Measurements from ENCODE around the gene C1orf21. TPM values are rescaled to one million over a fixed set of nuclear protein-coding genes. Genes with fewer than 3 reads are reported as not detected.

C1orf21 gene
- total RNA-seq, 4 donors from 2014 or later, result 36.3 to 115 (median 79.4) TPM

- H3K4me1 ChIP-seq, result no peaks in the 10 kb centered on the region
- H3K27me3 ChIP-seq, result no peaks in the 10 kb centered on the region
- DNase-seq, result no peak
- H3K9me3 ChIP-seq, result no peaks in the 10 kb centered on the region
- H3K4me3 ChIP-seq, result no peak overlapping the region
- H3K36me3 ChIP-seq, result no peaks in the 10 kb centered on the region
- H3K27ac ChIP-seq, result no peak overlapping the region
- TF ChIP-seq POLR2A (IDR thresholded peaks at IDR 0.05) (no peak), CTCF (IDR thresholded peaks at IDR 0.05) (no peak)
Measured at GRCh38 chr1:184635347-184635979, 248.6 kb downstream of the C1orf21 start.

GRCh38 chr1:184635980-184636431 lies 249.2 kb downstream of the C1orf21 start:
- no peaks in the 10 kb centered on the region for H3K9me3 ChIP-seq
- TF ChIP-seq CTCF (IDR thresholded peaks at IDR 0.05) (no peak), POLR2A (IDR thresholded peaks at IDR 0.05) (no peak)
- DNase-seq, result no peak
- no peaks in the 10 kb centered on the region for H3K36me3 ChIP-seq
- H3K4me3 ChIP-seq, result no peak overlapping the region
- H3K27ac ChIP-seq, result no peak overlapping the region
- no peaks in the 10 kb centered on the region for H3K4me1 ChIP-seq
- no peaks in the 10 kb centered on the region for H3K27me3 ChIP-seq

GRCh38 chr1:184637664-184638240 lies 250.9 kb downstream of the C1orf21 start:
- Histone ChIP-seq H3K4me1 (no peaks in the 10 kb centered on the region), H3K4me3 (no peak overlapping the region), H3K9me3 (no peaks in the 10 kb centered on the region), H3K36me3 (no peaks in the 10 kb centered on the region), H3K27me3 (no peaks in the 10 kb centered on the region), H3K27ac (no peak overlapping the region)
- DNase-seq, result no peak
- TF ChIP-seq POLR2A (IDR thresholded peaks at IDR 0.05), result no peak

- Histone ChIP-seq H3K9me3 (no peaks in the 10 kb centered on the region), H3K36me3 (no peaks in the 10 kb centered on the region), H3K4me3 (no peak overlapping the region), H3K27me3 (no peaks in the 10 kb centered on the region), H3K27ac (no peak overlapping the region), H3K4me1 (no peaks in the 10 kb centered on the region)
- TF ChIP-seq CTCF (IDR thresholded peaks at IDR 0.05), result no peak
- no peak for TF ChIP-seq POLR2A (IDR thresholded peaks at IDR 0.05)
- DNase-seq, result no peak
Measured at GRCh38 chr1:184639205-184639604, 252.4 kb downstream of the C1orf21 start.

- TF ChIP-seq POLR2A (IDR thresholded peaks at IDR 0.05), result no peak
- no peak for TF ChIP-seq CTCF (IDR thresholded peaks at IDR 0.05)
- H3K36me3 ChIP-seq, result no peaks in the 10 kb centered on the region
- no peak overlapping the region for H3K27ac ChIP-seq
- H3K4me1 ChIP-seq, result no peaks in the 10 kb centered on the region
- H3K9me3 ChIP-seq, result no peaks in the 10 kb centered on the region
- no peak for DNase-seq
- H3K27me3 ChIP-seq, result no peaks in the 10 kb centered on the region
- no peak overlapping the region for H3K4me3 ChIP-seq
Measured at GRCh38 chr1:184640505-184640904, 253.7 kb downstream of the C1orf21 start.

- Histone ChIP-seq H3K27ac (no peak overlapping the region), H3K4me3 (no peak overlapping the region), H3K36me3 (no peaks in the 10 kb centered on the region), H3K9me3 (no peaks in the 10 kb centered on the region), H3K27me3 (no peaks in the 10 kb centered on the region), H3K4me1 (no peaks in the 10 kb centered on the region)
- TF ChIP-seq CTCF (IDR thresholded peaks at IDR 0.05) (no peak), POLR2A (IDR thresholded peaks at IDR 0.05) (no peak)
- no peak for DNase-seq
Measured at GRCh38 chr1:184641894-184642293, 255.1 kb downstream of the C1orf21 start.

All from Peyer's patch (tissue), 4 donors.